Heart left ventricle (tissue), 13 donors: ENCODE measurements around the gene SLC38A10.
A peak's percentile ranks its signal among the peaks of the same experiment; 100 is the strongest.

Experiments used
- POLR2A ChIP-seq, 2 donors: fragments of 450-650 bp; IDR thresholded peaks; one replicate each; pipeline ENCODE4 v1.6.1; 2017; ENCODE audit warnings: antibody characterized with exemption in 2 of 2, mild to moderate bottlenecking in 2 of 2, moderate library complexity in 2 of 2
- TF ChIP-seq, protein P1 (sequence below), 12 donors: fragments of 200-600 bp; sonication (generic) in 4 of 12; IDR thresholded peaks; one replicate each; pipeline versions ENCODE4 v1.5.0 to v1.8.0; 2018 to 2022; ENCODE audit warnings: antibody characterized with exemption in 12 of 12, mild to moderate bottlenecking in 5 of 12
- donor health status: ischemic (EF 13 %, LVEDD 7.1; RV severe dilation, severe dysfunction).
- donor health status: DM: no; HTN: yes; CAD: no.
- donor health status: DM: no; HTN: no; CAD: no.
- donor health status: ischemic (EF 25% LVEDD 6.9; RV normal size, moderate dysfunction).
- donor health status: ischemic (EF 25% LVEDD 5.7; RV mildly dilated, moderate dysfunction).
- donor health status: ischemic (EF 35%, LVEDD 5.7; RV mildly dilated, moderate dysfunction).
- donor health status: nonischemic (EF 11% LVEDD 7.7; RV severe dilation, severe dysfunction).
- donor health status: DM: yes; HTN: yes; CAD: no.
- donor health status: PGD.
- donor health status: ischemic (EF 29% LVEDD 5.4; RV normal size, mild dysfunction).
- donor health status: nonischemic (EF 23%, LVEDD 6.1; RV moderate dilation, normal function).

DNA sequence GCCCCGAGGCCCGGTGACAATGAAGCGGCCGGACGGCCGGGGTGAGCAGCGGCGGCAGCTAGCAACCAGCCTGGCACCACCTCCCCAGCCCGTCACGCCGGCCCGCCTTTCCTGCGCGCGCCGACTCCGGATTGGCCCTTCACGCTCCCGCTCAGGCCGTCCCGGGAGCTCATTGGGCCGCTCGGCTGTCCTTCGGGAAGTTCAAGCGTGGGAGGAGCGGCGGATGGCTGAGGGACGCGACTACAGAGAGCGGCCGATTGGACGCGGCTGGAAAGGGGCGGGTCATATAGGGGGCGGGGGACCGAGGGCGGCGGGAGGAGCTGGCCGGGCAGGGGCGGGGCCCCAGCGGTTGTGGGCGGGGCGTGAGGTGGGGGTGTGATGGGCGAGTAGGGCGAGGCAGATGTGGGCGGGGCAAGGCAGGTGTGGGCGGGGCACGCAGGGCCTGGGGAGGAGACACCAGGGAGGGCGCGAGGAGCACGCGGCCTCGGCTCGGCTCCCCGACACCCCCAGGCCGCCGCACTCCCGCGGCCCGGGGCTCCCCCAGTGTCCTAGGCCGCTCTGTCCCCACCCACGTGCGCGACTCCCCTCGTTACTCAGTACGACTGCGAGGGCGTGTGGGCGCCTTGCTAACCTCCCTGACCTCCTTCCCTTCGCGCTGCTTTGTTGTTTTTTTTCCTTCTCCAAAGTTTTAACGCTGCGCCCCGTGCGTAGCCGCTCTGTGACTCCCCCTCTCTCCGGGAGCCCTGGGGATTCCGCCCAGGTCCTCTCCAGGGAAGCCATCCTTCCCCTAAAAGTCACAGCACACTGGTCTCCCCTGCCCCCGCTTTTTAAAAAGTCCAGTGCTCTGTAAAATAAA is 72.0 kb downstream of the SLC38A10 start, which contains the start of gene CEP131:
- TF ChIP-seq, protein P1, sequence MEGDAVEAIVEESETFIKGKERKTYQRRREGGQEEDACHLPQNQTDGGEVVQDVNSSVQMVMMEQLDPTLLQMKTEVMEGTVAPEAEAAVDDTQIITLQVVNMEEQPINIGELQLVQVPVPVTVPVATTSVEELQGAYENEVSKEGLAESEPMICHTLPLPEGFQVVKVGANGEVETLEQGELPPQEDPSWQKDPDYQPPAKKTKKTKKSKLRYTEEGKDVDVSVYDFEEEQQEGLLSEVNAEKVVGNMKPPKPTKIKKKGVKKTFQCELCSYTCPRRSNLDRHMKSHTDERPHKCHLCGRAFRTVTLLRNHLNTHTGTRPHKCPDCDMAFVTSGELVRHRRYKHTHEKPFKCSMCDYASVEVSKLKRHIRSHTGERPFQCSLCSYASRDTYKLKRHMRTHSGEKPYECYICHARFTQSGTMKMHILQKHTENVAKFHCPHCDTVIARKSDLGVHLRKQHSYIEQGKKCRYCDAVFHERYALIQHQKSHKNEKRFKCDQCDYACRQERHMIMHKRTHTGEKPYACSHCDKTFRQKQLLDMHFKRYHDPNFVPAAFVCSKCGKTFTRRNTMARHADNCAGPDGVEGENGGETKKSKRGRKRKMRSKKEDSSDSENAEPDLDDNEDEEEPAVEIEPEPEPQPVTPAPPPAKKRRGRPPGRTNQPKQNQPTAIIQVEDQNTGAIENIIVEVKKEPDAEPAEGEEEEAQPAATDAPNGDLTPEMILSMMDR (IDR thresholded peaks at IDR 0.05), result no peak
- peak in 1 of 2 donors; percentile 50 for TF ChIP-seq POLR2A (IDR thresholded peaks at IDR 0.05)
